Cerebellar cortex (tissue), 1 donor: ENCODE measurements around the gene BACH2.
A peak's percentile ranks its signal among the peaks of the same experiment; 100 is the strongest.
"Not testable (repeated sequence)": the region's sequence is repeated elsewhere in the genome, so short reads cannot be mapped to it uniquely, and the experiment has no call there.

Experiments used
- DNase-seq: peaks from one replicate; pipeline ENCODE4 v3.0.0-alpha.2; 2015; ENCODE audit warnings: low spot score

Gene BACH2

GRCh38 chr6:90183587-90184333 is 112.9 kb downstream of the BACH2 start:
- DNase-seq: no peak

- DNase-seq: no peak
Measured at GRCh38 chr6:90180526-90180925, 116.1 kb downstream of the BACH2 start.

DNA sequence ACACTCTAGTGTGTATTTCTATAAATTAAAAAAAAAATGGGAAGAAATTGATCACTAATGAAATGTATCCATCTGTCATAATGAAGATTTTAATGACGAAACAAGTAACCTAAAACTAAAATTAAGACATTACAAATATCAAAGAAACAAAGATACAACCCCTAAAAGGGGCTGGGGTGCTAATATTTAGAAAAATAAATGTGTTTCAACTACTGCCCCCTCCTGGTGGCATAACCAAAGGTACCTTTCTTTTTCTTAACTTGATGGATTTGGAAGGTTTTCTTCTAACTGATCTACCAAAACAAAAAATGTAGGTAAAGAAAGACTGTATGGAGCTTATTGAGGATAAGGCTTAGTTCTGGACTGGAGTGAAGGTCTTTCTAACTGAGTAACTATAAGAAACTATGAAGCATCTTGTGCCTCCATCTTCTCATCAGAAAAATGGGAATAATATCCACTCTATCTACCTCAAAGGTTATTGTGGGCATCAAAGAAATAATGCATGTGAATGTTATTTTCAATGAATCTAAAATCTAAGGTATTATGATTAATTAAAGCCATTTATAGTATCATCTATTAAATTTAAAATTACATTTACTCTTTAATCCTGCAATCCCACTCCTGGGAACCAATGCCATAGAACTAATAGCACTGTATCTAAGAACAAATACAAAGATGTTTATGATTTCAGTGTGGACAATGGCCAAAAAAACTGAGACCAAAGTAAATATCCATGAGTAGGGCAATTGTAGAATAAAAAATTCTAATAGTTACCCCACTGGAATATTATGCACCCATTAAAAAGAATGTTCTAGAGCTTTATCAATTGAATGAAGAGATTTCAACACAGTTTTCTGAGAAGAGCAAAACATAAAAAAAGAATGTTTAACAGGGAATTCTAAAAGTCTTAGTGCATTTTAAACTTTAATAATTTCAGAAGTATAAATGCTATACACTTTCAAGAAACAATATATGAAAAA is 117.2 kb downstream of the BACH2 start:
- no peak for DNase-seq

DNA sequence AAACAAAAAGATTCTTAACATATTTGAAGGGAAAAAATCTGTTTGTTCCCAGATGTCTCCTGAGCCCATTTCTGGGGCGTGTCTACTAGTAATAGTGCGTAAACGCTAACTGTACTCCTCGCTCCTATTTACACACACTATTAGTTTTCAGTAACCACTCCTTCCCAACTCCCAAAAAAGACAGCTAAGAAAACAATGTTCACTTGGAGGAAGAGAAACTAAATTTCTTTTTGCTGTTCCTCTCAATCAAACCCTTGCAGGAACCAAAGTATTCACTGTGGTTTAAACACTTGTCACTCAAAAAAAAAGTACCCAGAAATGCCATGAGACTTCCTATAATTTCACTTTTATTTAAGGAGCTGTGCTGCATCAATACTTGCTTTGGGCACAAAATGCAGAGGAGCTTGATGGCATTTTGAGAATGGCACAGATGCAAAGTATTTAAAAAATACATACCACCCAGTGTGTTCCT is 118.2 kb downstream of the BACH2 start:
- DNase-seq: no peak

DNA sequence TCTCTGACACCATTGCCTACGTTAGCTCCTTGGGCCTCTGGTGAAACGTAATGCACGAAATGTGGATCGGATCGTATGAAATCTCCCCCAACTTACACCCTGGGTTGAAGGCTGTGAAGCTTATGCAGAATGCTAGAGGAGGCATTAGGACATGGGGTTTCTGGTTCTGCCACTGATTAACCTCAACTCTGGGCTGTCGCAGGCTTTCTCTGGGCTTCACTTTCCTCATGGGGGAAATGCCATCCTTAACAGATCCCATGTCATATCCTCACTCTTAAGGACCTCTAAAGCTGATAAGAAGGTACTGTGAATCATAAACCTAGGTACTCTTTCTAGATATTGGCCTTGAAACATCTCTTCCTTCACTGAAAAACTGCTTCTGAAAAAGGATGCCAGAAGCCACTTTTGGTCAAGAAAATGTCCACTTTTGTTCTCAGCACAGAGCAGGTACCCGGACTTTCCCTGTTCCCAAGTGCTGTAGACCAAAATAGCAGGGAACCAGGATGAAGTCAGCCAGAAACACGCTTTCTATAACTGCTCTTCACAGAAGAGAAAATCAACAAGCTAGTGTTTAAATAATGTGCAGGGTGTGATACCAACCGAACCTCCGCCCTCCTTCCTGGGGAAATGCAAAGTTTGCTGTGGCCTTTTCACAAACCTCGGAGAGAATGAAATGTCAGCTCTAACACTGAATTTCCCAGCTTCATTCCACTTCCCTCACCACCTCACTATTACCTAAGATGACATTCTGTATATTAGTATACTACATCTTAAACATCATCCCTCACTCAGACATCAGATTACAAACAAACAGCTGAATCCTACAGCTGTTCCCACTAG is 118.9 kb downstream of the BACH2 start:
- DNase-seq: no peak

DNA sequence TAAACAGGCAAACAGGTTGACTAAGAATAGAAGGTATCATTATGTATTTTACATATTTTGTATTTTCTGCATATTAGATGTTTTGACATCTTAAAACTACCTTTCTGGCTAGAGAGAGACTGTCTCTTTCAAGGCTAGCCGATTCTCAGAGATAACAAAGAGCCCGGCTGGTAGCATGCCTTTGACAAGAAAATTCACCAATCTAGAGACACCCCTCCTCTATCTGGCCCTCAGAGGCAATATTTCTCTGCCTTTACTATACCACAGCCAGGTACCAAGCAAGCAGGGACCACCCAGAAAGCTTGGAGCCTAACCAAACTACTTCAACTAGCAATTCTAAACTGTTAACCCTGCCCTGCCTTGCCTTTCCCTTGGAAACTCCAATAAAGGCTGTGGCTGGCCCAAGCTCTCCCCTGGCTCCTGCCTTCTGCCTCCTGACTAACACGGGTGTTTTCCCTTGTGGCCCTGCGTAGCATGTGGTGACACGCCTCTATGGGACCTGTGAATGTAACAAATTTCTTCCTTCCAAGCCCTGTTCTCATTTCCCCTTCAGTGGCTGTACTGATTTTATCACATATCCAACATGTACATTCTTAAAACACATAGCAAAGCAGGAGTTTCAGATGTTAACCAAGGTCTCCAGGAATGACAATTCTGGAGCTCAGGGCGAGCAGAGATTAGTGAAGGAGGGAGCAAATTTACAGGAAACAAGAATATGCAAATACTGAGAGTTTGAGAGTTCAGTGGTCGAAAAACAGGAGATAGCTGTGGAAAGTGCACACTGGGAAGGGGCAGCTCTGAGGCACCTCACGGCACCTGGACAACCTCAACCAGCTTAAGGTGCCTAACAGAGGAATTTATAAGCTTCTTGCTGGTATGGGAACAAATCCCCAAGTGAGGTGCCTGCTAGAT is 120.8 kb downstream of the BACH2 start:
- no peak for DNase-seq

- DNase-seq: no peak
Measured at GRCh38 chr6:90173262-90173925, 123.2 kb downstream of the BACH2 start.

- DNase-seq: no peak
Measured at GRCh38 chr6:90170601-90171000, 126.0 kb downstream of the BACH2 start.

DNA sequence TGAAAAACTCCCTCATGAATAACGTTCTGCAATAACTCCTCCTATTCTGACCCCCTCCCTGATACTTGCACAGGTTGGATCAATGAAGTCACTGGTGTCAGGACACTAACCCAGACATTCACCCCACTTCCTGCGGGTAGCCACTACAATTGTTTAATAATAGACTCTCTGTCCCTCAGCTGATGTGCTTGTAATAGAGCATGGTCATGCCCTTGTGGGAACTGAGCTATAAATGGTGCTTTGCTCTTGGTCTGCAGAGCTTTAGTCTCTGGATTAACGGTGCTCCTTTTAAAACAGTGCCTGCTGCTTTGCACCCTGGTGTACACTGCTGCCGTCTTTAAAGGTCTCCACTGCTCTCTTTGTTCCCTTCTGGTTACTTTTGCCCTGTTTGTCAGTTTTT is 127.3 kb downstream of the BACH2 start:
- DNase-seq: no peak

DNA sequence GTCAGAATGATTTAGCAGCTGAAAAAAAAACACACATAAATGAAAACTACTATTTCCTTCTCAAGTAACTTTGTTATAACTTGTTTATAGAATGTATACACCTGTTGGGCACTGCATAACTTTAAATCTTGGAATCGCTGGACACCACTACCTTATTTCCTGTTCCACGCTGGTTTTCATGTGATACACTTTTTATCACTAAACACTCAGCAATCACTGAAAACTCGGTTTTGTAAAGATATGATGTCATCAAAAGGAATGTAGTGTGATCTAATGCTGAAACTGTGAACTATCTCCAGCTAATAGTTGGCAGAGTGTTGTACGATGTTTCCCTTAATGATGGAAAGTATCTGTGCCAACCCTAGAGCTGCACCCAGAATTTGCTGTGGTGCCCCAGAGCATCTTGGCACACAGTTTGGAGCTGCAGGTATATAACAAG is 127.9 kb downstream of the BACH2 start:
- DNase-seq: no peak

DNA sequence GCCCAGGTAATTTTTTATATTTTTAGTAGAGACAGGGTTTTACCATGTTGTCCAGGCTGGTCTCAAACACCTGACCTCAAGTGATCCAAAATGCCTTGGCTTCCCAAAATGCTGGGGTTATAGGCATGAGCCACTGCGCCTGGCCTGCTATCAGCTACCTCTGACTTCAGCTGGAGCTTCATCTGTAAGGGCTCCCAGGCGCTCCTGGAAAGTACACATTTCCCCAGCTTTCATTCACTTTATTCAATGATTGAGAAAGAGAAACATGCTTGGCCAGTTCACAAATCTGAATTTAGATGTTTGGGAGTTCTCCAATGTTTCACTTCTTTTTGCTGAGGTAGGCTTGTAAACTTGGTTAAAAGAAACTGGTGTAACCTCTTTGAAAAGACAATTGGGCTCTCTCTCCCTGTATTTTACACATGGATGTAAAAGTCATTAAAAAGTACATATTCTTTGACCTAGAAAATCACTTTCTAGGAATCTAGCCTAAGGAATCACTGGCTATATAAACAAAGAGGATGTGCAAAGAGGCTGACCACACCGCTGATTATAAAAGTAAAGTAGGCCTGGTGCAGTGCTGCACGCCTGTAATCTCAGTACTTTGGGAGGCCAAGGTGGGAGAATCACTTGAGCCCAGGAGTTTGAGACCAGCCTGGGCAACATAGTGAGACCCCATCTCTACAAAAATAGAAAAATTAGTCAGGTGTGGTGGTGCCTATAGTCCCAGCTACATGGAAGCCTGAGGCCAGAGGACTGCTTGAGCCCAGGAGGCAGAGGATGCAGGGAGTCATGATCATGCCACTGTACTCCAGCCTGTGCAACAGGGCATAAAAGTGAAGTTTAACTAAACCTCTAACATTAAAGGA is 128.9 kb downstream of the BACH2 start:
- no peak for DNase-seq

- not testable (repeated sequence) for DNase-seq
Measured at GRCh38 chr6:90166155-90166924, 130.3 kb downstream of the BACH2 start.

DNA sequence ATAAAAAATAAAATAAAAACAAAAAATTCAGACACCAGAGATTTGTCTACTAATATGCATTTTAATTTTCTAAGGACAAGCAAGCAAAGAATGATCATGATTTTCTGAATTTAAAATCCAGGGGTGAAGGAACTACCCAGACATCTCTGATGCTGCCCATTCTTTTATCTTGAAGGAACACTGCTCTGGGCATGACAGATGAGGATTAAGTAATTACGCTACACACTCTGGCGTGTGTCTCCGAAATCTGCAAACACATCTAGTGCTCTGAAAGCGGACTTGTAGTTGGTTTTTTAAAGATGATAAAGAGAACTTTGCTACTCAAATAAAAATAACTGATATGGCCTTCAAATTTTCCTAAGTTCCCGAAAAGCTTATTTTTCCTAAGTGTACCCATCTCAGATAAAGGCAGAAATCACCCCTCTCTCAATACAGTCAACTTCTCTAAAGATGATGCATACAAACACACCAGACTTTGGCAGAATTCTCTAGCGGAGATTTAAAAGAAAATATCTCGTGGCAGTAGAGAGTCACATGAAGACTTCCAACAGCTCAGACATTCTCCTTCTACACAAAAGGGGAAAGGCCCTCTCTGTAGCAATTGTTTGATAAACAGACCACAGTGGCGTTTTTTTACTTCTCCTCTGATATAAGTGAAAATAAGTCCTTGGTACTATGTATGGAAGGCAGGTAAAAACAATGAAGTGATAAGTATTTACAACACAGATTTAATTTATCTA is 133.8 kb downstream of the BACH2 start:
- no peak for DNase-seq

DNA sequence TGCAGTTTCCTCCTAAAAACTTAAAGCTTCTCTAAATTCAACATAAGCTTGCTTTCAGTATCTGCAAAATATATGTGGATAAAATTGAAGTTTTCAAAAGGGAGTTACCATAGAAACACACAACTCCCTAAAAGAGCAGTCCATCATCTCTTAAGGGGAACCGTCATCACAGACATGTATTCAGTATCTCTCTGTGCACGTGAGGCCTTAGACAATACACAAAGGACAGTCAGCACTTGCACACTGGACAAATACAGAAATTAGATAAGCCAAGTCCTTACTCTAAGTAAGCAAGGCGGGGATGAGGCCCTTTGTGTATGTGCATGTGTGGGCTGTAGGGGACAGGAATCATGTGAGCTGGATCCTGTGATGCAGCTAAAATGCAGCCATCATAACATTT is 136.6 kb downstream of the BACH2 start:
- peak; percentile 15 for DNase-seq

DNA sequence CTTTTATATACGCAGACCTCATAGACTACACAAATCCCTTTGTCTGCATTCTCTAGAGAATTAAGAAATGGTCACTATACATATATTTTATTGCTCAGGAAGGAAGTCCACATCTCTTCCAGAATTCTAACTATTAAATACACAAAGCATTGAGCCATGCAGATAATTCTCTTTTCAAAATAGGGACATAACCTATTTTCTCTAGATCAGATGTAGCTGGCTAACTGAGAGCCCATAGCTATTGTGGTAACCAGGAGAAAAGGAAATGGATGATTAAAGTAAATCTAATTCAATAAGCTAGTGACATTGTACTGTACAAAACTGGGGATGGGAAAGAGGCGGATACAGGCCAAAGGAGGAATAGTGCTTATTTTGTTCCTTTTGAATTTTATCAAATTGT is 137.2 kb downstream of the BACH2 start:
- no peak for DNase-seq

- no peak for DNase-seq
Measured at GRCh38 chr6:90158936-90159335, 137.7 kb downstream of the BACH2 start.

- DNase-seq: peak; percentile 59
Measured at GRCh38 chr6:90157441-90157840, 139.2 kb downstream of the BACH2 start.

DNA sequence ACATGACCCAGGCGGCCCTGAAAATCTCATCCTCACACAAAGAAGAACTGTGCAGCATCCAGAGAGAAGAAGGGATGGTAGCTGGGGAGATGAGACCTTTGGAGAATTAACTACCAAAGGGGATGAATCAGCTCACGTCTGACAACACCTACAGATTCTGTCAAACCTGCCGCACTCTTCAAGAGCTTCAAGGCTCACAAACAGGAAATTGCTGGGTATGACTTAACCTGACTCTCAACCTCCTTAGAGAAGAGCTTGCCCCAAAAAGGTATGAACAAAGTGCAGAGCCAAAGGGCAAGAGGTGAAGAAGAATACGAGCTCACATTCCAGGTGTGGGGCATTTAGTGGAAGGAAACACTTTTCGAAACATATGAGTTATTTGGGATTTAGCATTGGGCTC is 139.8 kb downstream of the BACH2 start:
- DNase-seq: no peak
